ENCODE data around the gene SMARCD3.

The SMARCD3 gene

DNA sequence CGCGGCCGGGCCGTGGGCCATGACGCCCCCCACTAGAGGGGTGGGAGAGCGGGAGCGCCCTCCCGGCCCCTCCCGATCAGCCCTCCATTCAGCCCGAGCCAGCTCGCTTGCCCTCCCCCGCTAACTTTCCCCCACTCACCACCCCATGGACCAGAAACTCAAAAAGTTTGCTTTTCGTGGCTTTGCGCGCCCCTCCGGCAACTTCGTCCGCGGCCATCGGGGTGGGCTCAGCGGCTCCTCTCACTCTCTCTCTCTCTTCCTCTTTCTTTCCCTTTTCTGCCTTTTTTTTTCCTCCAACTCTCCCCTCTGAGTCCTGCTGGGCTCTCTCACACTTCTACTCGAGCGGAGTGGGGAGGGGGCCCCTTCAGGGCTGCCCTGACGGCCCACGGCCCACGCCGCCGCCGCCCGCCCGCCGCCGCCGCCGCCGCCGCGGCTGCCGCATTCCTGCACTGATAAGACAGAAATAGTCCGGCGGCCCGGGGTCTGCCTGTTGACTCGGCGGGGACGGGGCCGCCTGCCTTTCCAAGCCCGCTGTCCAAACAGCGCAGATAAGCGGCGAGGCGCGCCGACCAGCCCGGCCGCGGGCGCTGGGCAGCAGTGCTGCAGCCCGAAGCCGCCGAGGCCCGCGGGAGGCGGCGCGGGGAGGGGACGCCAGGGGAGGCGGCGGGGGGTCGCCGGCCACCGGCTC is at the start of gene SMARCD3:
Gene SMARCD3, minus strand, starts transcription at position 349 of the 688 bp plus-strand sequence. Its CDS starts 132 bp downstream, at position 217.
- no peak for DNase-seq

DNA sequence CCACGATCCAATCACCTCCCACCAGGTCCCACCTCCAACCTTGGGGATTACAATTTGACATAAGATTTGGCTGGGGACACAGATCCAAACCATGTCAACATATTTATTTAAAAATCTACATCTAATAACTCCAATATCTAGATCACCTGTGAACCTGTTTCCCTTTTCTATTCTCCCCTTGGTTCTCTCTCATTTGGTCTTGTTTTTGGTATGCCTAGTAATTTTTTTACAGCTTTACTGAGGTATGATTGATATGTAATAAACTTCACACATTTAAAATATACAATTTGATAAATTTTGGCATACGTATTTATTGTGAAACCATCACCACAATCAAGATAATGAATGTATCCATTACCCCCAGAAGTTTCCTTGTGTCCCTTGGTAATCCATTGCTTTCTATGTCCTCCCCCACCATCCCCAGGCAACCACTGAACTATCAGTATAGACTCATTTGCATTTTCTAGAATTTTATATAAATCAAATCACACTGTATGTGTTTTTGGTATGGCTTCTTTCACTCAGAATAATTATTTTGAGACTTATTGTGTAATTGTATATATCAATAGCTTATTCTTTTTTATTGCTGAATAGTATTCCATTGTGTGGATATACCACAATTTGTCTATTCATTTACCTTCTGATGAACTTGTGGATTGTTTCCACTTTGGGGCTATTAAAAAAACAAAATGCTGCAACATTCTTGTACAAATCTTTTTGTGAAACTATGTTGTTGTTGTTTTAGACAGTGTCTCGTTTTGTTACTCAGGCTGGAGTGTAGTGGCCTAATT is 47.9 kb upstream of the SMARCD3 start:
- DNase-seq = no peak

DNA sequence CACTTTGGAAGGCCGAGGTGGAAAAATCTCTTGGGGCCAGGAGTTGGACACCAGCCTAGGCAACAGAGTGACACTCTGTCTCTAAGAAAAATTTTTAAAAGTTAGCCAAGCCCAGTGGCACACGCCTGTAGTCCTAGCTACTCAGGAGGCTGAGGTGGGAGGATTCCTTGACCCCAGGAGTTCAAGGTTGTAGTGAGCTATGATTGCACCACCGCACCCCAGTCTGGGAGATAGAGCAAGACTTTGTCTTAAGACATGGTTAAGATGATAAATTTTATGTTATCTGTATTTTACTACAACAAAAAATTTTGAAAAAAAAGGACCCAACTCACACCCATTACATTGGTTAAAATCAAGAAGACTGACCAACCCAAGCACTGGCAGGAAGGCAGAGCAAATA is 44.4 kb upstream of the SMARCD3 start:
- no peak for DNase-seq

DNA sequence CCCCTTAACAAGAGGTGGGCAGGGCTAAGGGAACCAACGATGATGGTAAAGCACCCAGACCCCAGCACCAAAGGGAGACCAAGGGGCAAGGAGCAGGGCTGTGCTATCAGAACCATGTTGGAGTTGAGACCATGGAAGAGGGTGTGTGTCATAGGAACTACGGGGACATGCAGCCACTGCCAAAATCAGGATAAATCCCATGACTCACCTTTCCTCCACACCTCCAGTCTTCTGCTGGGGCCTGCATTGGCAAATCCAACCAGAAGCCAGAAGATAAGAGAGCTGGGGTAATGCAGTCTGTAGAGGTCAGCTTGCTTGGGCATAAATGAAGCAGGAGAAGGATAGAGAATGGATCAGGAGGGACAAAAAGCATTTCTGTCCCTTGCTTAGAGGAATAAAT is 42.7 kb upstream of the SMARCD3 start:
- DNase-seq = no peak

GRCh38 chr7:151290355-151290760 is 41.9 kb upstream of the SMARCD3 start:
- no peak for DNase-seq

GRCh38 chr7:151289891-151290290 is 41.4 kb upstream of the SMARCD3 start:
- no peak for DNase-seq

- peak; percentile 41 for DNase-seq
Observed at GRCh38 chr7:151286148-151286547, 37.7 kb upstream of the SMARCD3 start.

DNA sequence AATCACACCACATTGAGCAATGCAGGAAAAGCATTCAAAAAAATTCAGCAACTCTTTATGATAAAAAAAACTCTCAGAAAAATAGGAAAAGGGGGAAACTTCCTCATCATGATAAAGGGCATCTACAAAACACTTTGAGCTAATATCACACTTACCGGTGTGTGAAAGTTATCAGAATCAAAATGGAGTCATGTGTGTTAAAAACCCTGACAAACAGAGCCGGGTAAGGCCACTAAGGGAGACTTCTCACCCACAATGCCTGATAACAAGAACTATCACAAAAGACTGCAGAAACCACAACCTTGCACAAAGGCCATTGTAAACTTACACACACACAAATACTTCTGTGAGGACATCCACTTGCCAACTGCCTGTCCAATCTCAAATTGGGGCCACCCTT is 34.8 kb upstream of the SMARCD3 start:
- no peak for DNase-seq

- no peak for DNase-seq
Observed at GRCh38 chr7:151282111-151282510, 33.6 kb upstream of the SMARCD3 start.

GRCh38 chr7:151281686-151282085 is 33.2 kb upstream of the SMARCD3 start:
- DNase-seq = no peak

GRCh38 chr7:151280388-151281019 is 32.0 kb upstream of the SMARCD3 start:
- no peak for DNase-seq

DNA sequence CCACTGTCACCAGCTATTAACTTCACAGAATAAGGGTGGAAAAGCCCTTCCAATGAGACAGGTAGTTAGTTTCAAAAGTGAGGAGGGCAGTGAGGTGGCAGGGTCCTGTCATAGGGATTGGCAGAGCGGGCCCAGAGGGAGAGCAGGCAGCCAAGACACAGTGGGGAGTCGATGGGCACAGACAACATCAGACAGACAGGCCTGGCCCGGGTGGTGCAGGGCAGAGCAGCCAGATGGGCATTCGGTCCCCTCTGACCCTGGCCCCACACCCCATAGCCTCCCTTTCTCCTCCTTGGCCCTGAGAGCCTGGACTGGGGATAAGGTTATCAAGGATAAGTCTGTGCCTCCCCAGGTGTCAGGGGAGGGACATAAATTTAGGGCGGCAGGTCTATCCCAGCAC is 31.4 kb upstream of the SMARCD3 start:
- no peak for DNase-seq

GRCh38 chr7:151278949-151279348 is 30.5 kb upstream of the SMARCD3 start:
- DNase-seq = no peak

DNA sequence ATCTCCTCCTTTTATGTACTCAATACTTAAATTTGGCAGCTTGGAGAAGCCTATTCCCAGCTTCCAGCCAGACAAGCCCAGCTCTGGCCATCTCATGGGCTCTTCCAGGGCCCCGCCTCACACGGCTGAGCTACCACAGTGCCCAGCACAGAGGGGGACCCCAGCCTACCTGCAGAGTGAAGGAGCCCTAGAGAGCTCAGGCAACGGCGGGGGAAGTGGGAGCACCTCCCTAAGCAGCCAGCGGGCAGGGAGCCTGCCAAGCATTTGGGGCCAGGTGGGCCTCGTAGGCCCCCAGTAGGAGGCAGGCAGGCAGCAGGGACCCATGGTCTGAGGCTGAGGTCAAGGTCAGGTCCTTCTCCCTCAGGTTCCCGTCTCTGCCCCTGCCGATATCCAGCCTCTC is 29.1 kb upstream of the SMARCD3 start:
- no peak for DNase-seq

DNA sequence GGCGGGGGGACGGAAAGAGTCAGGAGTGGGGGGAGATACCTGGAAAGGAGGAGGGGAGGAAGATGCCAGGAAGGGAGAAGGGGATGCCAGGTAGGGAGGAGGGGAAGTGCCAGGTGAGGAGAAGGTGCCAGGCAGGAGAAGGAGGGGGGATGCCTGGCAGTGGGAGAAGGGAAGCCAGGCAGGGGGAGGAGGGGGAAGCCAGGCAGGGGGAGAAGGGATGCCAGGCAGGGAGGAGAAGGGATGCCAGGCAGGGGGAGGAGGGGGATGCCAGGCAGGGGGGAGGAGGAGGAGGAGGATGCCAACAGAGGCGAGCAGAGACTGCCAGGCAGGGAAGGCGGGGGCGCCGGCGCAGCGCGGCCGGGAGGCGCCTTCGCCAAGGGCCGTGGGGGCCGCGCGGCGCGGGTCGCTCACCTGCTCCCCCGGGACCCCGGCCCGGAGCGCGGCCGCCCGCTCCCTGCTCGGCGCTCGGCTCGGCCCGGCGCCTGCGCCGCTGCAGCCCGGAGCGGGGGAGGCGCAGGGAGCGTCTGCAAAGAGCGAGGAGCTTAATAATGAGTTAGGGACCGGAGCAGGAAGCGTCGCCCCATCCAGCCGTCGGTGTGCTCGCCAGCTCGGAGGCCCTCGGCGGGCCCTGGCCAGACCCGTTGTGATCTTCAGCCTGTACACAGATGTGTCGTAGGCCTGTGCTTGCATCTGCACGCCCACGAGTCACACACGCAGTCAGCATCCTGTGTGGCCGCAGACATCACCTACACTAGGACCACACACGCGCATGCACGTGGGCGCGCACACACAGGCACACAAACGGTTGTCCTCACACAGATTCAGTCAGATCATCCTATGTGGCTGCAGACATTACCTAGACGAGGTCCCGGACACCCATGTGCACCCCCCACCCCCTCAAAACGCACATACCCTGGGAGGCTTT is 28.4 kb upstream of the SMARCD3 start:
- peak; percentile 62 for DNase-seq

DNA sequence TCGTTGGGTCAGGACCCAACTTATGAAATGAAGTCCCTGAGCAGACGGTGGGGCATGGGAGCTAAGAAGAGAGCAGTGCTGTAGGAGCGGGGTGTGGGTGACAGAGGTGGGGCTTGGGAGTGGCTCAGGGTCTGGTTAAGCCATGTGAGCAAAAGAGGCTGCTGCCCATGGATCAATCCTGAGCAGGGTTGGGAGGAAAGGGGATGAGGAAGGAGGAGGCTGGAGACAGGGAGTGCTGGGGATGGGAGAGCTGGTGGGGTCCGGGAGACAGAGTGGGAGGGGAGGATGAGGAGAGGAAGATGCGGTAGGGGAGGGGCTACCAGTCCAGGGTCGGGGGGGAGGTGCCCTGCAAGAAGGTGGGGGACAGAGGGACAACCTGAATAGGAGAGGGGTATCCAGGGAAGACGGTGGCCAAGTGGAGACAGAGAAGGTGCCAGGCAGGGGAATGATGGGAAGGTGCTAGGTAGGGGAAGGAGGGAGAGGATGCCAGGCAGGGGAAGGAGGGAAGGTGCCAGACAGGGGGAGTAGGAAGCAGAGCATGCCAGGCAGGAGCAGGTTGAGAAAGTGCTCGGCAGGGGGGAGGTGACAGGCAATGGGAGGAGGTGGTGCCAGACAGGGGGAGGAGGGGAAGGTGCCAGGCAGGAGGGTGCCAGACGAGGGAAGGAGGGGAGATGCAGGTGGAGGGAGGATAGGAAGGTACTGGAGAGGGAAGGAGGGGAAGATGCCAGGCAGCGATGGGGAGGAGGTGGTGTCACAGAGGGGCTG is 27.5 kb upstream of the SMARCD3 start:
- DNase-seq = no peak

GRCh38 chr7:151274936-151275812 is 26.7 kb upstream of the SMARCD3 start:
- DNase-seq = no peak

GRCh38 chr7:151274396-151274795 is 25.9 kb upstream of the SMARCD3 start:
- no peak for DNase-seq

GRCh38 chr7:151273651-151274390 is 25.3 kb upstream of the SMARCD3 start:
- no peak for DNase-seq

DNA sequence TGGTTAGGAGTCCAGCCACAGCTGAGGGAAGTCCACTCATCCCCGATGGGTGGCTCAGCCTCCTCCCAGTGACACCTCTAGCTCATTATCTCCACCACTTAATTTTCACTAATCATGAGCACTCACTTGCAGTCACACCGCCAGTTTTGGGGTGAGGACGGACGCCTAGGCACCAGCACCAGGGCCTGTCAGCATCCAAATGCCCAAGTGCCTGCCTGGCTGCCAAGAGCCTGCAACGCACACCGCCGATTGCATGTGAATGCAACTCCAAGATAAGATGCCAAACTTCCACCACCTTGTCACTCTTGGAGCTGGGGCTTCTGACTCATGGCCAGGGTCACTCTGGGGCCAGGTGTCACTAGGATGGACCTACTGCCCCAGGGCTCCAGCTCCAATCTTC is 24.4 kb upstream of the SMARCD3 start:
- DNase-seq = no peak
